Mucosa of descending colon (tissue), 3 donors: ENCODE data around the gene ERFL. TPM values are rescaled to one million over a fixed set of nuclear protein-coding genes. Genes with fewer than 3 reads are reported as not detected.

ENCODE experiments used
- ATAC-seq: fragments of 200-7000 bp; cut with Tn5 transposase; one replicate; pipeline ENCODE4 v1.9.1; 2020; ENCODE audit warnings: mild to moderate bottlenecking, moderate library complexity
- DNase-seq, 3 donors: peaks; one replicate each; pipeline ENCODE4 v3.0.0-alpha.2; 2020
- H3K36me3 ChIP-seq: fragments of 200-600 bp; one replicate; pipeline ENCODE4 v1.8.0; 2021; ENCODE audit warnings: low read depth, mild to moderate bottlenecking
- H3K4me1 ChIP-seq: fragments of 200-600 bp; one replicate; pipeline ENCODE4 v1.8.0; 2021; ENCODE audit warnings: low read depth, mild to moderate bottlenecking
- H3K4me3 ChIP-seq: fragments of 200-600 bp; one replicate; pipeline ENCODE4 v1.8.0; 2021; ENCODE audit warnings: mild to moderate bottlenecking
- H3K9me3 ChIP-seq: fragments of 200-600 bp; one replicate; pipeline ENCODE4 v1.8.0; 2021; ENCODE audit warnings: mild to moderate bottlenecking
- intact Hi-C, 2 donors: fragments of 100-400 bp; cut with DNase I in 1 of 2; cut with micrococcal nuclease in 1 of 2; formaldehyde crosslinking; loops; one replicate each; pipeline versions ENCODE4 v1.11.0 to v1.11.1; 2022; cut with DNase I, micrococcal nuclease
- total RNA-seq, 3 donors: library from RNA; stranded (reverse); fragmentation: NEBNext Ultra II Directional in 2 of 3; extraction: Animal tissue kit (Norgen Biotek cat#: 25700) in 2 of 3; gene quantifications; one replicate each; pipeline versions ENCODE4 v1.2.1 to v1.2.4, GENCODE V29; 2021 to 2023
- TF ChIP-seq, protein P1 (sequence below): fragments of 200-600 bp; IDR thresholded peaks from one replicate; pipeline ENCODE4 v1.8.0; 2022; ENCODE audit warnings: antibody characterized with exemption, mild to moderate bottlenecking
- donor health status: DM: no; HTN: no; CAD: no; lungs with moderate emphysema.
- donor health status: DM: no; HTN: no; CAD: no.
- donor health status: DM: no; HTN: yes; CAD: no.

ERFL gene
- total RNA-seq, 3 donors from 2014 or later, result 0.70 to 1.1 (median 0.98) TPM

DNA sequence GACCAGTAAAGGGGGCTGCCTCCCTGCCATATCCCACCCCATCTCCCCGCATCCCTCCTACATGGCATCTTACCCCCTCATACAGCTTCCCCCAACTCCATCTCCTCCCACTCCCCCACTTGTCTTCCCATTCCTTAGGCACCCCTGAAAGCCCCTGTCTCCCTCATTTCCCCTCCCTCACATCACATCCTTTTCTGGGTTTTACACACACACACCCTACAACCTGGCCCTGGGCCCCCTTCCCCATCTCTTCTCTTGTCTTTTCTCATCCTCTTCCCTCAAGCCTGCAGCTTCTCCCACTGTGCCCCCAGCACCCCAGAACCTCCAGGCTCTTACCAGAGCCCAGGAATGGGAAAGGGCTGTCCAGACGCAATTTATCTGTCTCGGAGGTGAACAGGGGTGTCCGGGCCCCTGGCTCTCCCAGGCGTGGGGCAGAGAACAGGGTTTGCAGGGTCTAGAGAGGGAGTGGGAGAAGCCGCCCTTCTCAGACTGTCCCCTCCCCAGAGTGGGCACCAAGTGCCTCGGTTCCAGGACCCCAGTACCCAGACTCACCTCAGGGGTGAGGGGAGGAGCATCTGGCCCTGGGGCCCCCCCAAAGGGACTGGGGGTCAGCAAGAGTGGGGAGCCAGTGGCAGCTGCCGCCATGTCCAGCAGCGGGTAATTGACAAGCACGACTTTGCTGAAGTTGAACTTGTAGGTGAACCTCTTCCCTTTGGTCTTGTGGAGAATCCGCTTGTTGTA is 19.4 kb downstream of the ERFL start:
- H3K36me3 ChIP-seq, result no peaks in the 10 kb centered on the region
- no peaks in the 10 kb centered on the region for H3K9me3 ChIP-seq
- intact Hi-C loops, result no loop called here
- DNase-seq, result peak in 1 of 3 donors; percentile 31
- no peak for ATAC-seq
- H3K4me3 ChIP-seq, result no peak overlapping the region
- H3K4me1 ChIP-seq, result peaks cover 14% of the 10 kb centered on the region
- TF ChIP-seq, protein P1, sequence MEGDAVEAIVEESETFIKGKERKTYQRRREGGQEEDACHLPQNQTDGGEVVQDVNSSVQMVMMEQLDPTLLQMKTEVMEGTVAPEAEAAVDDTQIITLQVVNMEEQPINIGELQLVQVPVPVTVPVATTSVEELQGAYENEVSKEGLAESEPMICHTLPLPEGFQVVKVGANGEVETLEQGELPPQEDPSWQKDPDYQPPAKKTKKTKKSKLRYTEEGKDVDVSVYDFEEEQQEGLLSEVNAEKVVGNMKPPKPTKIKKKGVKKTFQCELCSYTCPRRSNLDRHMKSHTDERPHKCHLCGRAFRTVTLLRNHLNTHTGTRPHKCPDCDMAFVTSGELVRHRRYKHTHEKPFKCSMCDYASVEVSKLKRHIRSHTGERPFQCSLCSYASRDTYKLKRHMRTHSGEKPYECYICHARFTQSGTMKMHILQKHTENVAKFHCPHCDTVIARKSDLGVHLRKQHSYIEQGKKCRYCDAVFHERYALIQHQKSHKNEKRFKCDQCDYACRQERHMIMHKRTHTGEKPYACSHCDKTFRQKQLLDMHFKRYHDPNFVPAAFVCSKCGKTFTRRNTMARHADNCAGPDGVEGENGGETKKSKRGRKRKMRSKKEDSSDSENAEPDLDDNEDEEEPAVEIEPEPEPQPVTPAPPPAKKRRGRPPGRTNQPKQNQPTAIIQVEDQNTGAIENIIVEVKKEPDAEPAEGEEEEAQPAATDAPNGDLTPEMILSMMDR, result no peak

- TF ChIP-seq, protein P1, result no peak
- Histone ChIP-seq H3K36me3 (no peaks in the 10 kb centered on the region), H3K4me1 (peaks cover 16% of the 10 kb centered on the region), H3K9me3 (no peaks in the 10 kb centered on the region), H3K4me3 (no peak overlapping the region)
- intact Hi-C loops, result no loop called here
- ATAC-seq (no peak), DNase-seq (peak in 2 of 3 donors; percentile 33 to 50)
Observed at GRCh38 chr19:41907994-41908615, 20.1 kb downstream of the ERFL start.

GRCh38 chr19:41906916-41907680 is 21.2 kb downstream of the ERFL start:
- DNase-seq (peak in 1 of 3 donors; percentile 46), ATAC-seq (no peak)
- no peaks in the 10 kb centered on the region for H3K36me3 ChIP-seq
- H3K9me3 ChIP-seq, result no peaks in the 10 kb centered on the region
- intact Hi-C loops, result no loop called here
- peaks cover 16% of the 10 kb centered on the region for H3K4me1 ChIP-seq
- no peak overlapping the region for H3K4me3 ChIP-seq
- TF ChIP-seq, protein P1, result no peak

- H3K36me3 ChIP-seq, result no peaks in the 10 kb centered on the region
- peak in 2 of 3 donors; percentile 32 to 42 for DNase-seq
- no peaks in the 10 kb centered on the region for H3K9me3 ChIP-seq
- peaks cover 16% of the 10 kb centered on the region for H3K4me1 ChIP-seq
- TF ChIP-seq, protein P1, result no peak
- intact Hi-C loops, result no loop called here
- no peak overlapping the region for H3K4me3 ChIP-seq
- ATAC-seq, result no peak
Observed at GRCh38 chr19:41906271-41906670, 22.0 kb downstream of the ERFL start.

GRCh38 chr19:41905273-41906002 is 22.8 kb downstream of the ERFL start:
- Histone ChIP-seq H3K9me3 (no peaks in the 10 kb centered on the region), H3K4me1 (peaks cover 16% of the 10 kb centered on the region), H3K36me3 (no peaks in the 10 kb centered on the region), H3K4me3 (no peak overlapping the region)
- DNase-seq (peak in 2 of 3 donors; percentile 40 to 51), ATAC-seq (peak; percentile 8)
- intact Hi-C loops, result no loop called here
- TF ChIP-seq, protein P1, result no peak
